Small intestine (tissue), 7 donors: ENCODE results near the gene CEP76. TPM values are rescaled to one million over a fixed set of nuclear protein-coding genes. Genes with fewer than 3 reads are reported as not detected.
A peak's percentile ranks its signal among the peaks of the same experiment; 100 is the strongest.

ENCODE experiments used
- DNase-seq, 2 donors: peaks; one replicate each; pipeline versions ENCODE4 v3.0.0 to v3.0.0-alpha.2; 2013
- FAIRE-seq: peaks from 2 replicates; lab custom pipeline; 2012; peaks lifted over from hg19 to GRCh38; lab: Jason Lieb, UNC
- H3K27ac ChIP-seq, 3 donors: one replicate each; pipeline ENCODE4 v1.5.1; 2013; ENCODE audit warnings: low read length in 2 of 3, mild to moderate bottlenecking in 2 of 3, control low read depth in 1 of 3, inconsistent platforms in 1 of 3, low read depth in 1 of 3, moderate library complexity in 1 of 3
- H3K27me3 ChIP-seq, 3 donors: one replicate each; pipeline ENCODE4 v1.6.1; 2013; ENCODE audit warnings: low read length in 3 of 3, inconsistent platforms in 1 of 3; ENCODE audit not compliant: control insufficient read depth in 3 of 3, insufficient read depth in 3 of 3
- H3K36me3 ChIP-seq, 3 donors: one replicate each; pipeline ENCODE4 v1.6.1; 2013; ENCODE audit warnings: low read length in 3 of 3, inconsistent platforms in 1 of 3, low read depth in 1 of 3, mild to moderate bottlenecking in 1 of 3, moderate library complexity in 1 of 3; ENCODE audit not compliant: control insufficient read depth in 3 of 3, insufficient read depth in 2 of 3
- H3K4me1 ChIP-seq, 3 donors: one replicate each; pipeline ENCODE4 v1.6.1; 2013; ENCODE audit warnings: low read length in 2 of 3, inconsistent platforms in 1 of 3, low read depth in 1 of 3, mild to moderate bottlenecking in 1 of 3, moderate library complexity in 1 of 3; ENCODE audit not compliant: control insufficient read depth in 3 of 3, insufficient read depth in 2 of 3
- H3K4me3 ChIP-seq, 3 donors: one replicate each; pipeline ENCODE4 v1.5.1; 2013; ENCODE audit warnings: low read length in 3 of 3, control low read depth in 1 of 3, inconsistent platforms in 1 of 3, low read depth in 1 of 3, mild to moderate bottlenecking in 1 of 3, moderate library complexity in 1 of 3
- H3K9me3 ChIP-seq, 2 donors: one replicate each; pipeline ENCODE4 v1.6.1; 2013; ENCODE audit warnings: low read depth in 1 of 2, low read length in 1 of 2; ENCODE audit not compliant: control insufficient read depth in 2 of 2, insufficient read depth in 1 of 2
- WGBS, 3 donors: extraction: QIAGEN DNeasy Blood & Tissue Kit; methylation state at CpG; one replicate each; pipeline ENCODE4 v1.1.7; 2013; 5-methylcytosine and 5-hydroxymethylcytosine counted together
- polyA plus RNA-seq, 4 donors: library from polyadenylated mRNA; stranded (reverse) in 3 of 4; unstranded in 1 of 4; fragments of 200-250 nt in 3 of 4; fragments of 120-200 nt in 1 of 4; gene quantifications; one replicate each; pipeline versions ENCODE4 v1.2.1 to v1.2.3, GENCODE V29; 2013
- donor health status: healthy with polysubstance abuse.
- donor health status: control.
- donor health status: control.
- donor health status: Bipolar disorder and iron deficiency.
- donor health status: healthy.

Gene CEP76
- polyA plus RNA-seq, 4 donors, result 2.7 to 7.3 (median 5.0) TPM

GRCh38 chr18:12722731-12723130 is 20.2 kb upstream of the CEP76 start:
- peaks cover 8 to 34% (median 13%) of the 10 kb centered on the region in 3 donors for H3K36me3 ChIP-seq
- no peak overlapping the region for H3K4me3 ChIP-seq
- no peaks in the 10 kb centered on the region for H3K4me1 ChIP-seq
- FAIRE-seq (no peak), DNase-seq (no peak)
- no peak overlapping the region for H3K27ac ChIP-seq
- H3K27me3 ChIP-seq, result no peaks in the 10 kb centered on the region
- no peaks in the 10 kb centered on the region for H3K9me3 ChIP-seq
- WGBS, 3 donors, result 83 to 95% (median 83%) methylated on average over 7 of the region's 7 CpGs

- Histone ChIP-seq H3K4me1 (no peaks in the 10 kb centered on the region), H3K4me3 (no peak overlapping the region), H3K27me3 (no peaks in the 10 kb centered on the region), H3K36me3 (peaks cover 8 to 37% (median 13%) of the 10 kb centered on the region in 3 donors), H3K27ac (no peak overlapping the region), H3K9me3 (no peaks in the 10 kb centered on the region)
- WGBS, 3 donors, result 86 to 94% (median 88%) methylated on average over 5 of the region's 5 CpGs
- FAIRE-seq, result no peak
- DNase-seq, result no peak
Measured at GRCh38 chr18:12721495-12722275, 19.2 kb upstream of the CEP76 start.

- H3K27ac ChIP-seq, result no peak overlapping the region
- no peaks in the 10 kb centered on the region for H3K9me3 ChIP-seq
- FAIRE-seq (no peak), DNase-seq (no peak)
- WGBS, 3 donors, result 96 to 100% (median 97%) methylated on average over 5 of the region's 5 CpGs
- H3K4me1 ChIP-seq, result no peaks in the 10 kb centered on the region
- H3K27me3 ChIP-seq, result no peaks in the 10 kb centered on the region
- H3K4me3 ChIP-seq, result no peak overlapping the region
- peaks cover 17 to 53% (median 22%) of the 10 kb centered on the region in 3 donors for H3K36me3 ChIP-seq
Measured at GRCh38 chr18:12711446-12711845, 8.9 kb upstream of the CEP76 start.

GRCh38 chr18:12703664-12704063 is 1.1 kb upstream of the CEP76 start:
- peaks cover 0 to 11% (median 4%) of the 10 kb centered on the region in 3 donors for H3K4me1 ChIP-seq
- no peaks in the 10 kb centered on the region for H3K9me3 ChIP-seq
- DNase-seq, result peak in 1 of 2 donors; percentile 20
- H3K36me3 ChIP-seq, result peaks cover 3 to 13% (median 6%) of the 10 kb centered on the region in 3 donors
- H3K27me3 ChIP-seq, result no peaks in the 10 kb centered on the region
- 0 to 2% (median 0%) methylated on average over 2 of the region's 2 CpGs for WGBS, 3 donors
- peak overlapping the region in 1 of 3 donors; percentile 97 for H3K27ac ChIP-seq
- peak overlapping the region; percentile 68 to 100 (median 87) for H3K4me3 ChIP-seq
- no peak for FAIRE-seq

GRCh38 chr18:12703096-12703567 is 609 bp upstream of the CEP76 start:
- Histone ChIP-seq H3K27ac (peak overlapping the region; percentile 94 to 100 (median 97)), H3K27me3 (no peaks in the 10 kb centered on the region), H3K36me3 (peaks cover 5 to 9% (median 6%) of the 10 kb centered on the region in 3 donors), H3K9me3 (no peaks in the 10 kb centered on the region), H3K4me1 (peaks cover 0 to 11% (median 4%) of the 10 kb centered on the region in 3 donors), H3K4me3 (peak overlapping the region; percentile 68 to 100 (median 87))
- 0% methylated on average over 28 of the region's 28 CpGs for WGBS, 3 donors
- FAIRE-seq, result no peak
- no peak for DNase-seq

GRCh38 chr18:12701161-12701560 is 1.4 kb downstream of the CEP76 start:
- H3K4me1 ChIP-seq, result peaks cover 0 to 11% (median 4%) of the 10 kb centered on the region in 3 donors
- no peak overlapping the region for H3K27ac ChIP-seq
- H3K4me3 ChIP-seq, result peak overlapping the region in 1 of 3 donors; percentile 68
- peak; percentile 6 to 44 for DNase-seq
- H3K27me3 ChIP-seq, result no peaks in the 10 kb centered on the region
- peaks cover 0 to 2% (median 2%) of the 10 kb centered on the region in 3 donors for H3K36me3 ChIP-seq
- H3K9me3 ChIP-seq, result no peaks in the 10 kb centered on the region
- WGBS, 3 donors, result 19 to 48% (median 46%) methylated on average over 3 of the region's 3 CpGs
- no peak for FAIRE-seq

- DNase-seq, result no peak
- 90 to 91% (median 91%) methylated on average over 2 of the region's 2 CpGs for WGBS, 3 donors
- Histone ChIP-seq H3K4me1 (peaks cover 0 to 11% (median 4%) of the 10 kb centered on the region in 3 donors), H3K4me3 (no peak overlapping the region), H3K27ac (no peak overlapping the region), H3K9me3 (no peaks in the 10 kb centered on the region), H3K27me3 (no peaks in the 10 kb centered on the region), H3K36me3 (peaks cover 0 to 2% (median 0%) of the 10 kb centered on the region in 3 donors)
- no peak for FAIRE-seq
Measured at GRCh38 chr18:12699747-12700146, 2.8 kb downstream of the CEP76 start.

GRCh38 chr18:12694032-12694431 is 8.5 kb downstream of the CEP76 start:
- H3K4me3 ChIP-seq, result no peak overlapping the region
- no peak overlapping the region for H3K27ac ChIP-seq
- peaks cover 0 to 4% (median 2%) of the 10 kb centered on the region in 3 donors for H3K36me3 ChIP-seq
- H3K9me3 ChIP-seq, result no peaks in the 10 kb centered on the region
- no peaks in the 10 kb centered on the region for H3K27me3 ChIP-seq
- WGBS, 3 donors, result 52 to 82% (median 72%) methylated on average over 2 of the region's 2 CpGs
- H3K4me1 ChIP-seq, result no peaks in the 10 kb centered on the region
- FAIRE-seq, result no peak
- DNase-seq, result peak; percentile 7 to 21
